Caco-2 (cell line): ENCODE results near the gene GOLGA8G. TPM values are rescaled to one million over a fixed set of nuclear protein-coding genes. Genes with fewer than 3 reads are reported as not detected.
"Not testable (repeated sequence)": the region's sequence is repeated elsewhere in the genome, so short reads cannot be mapped to it uniquely, and the experiment has no call there.

Experiments used
- Bru-seq: library from RNA; stranded (reverse); fragments of 400-500 nt; gene quantifications from one replicate; lab custom pipeline; 2021; lab: Mats Ljungman, UMichigan
- BruChase-seq, 2 experiments: library from RNA; stranded (reverse); fragments of 400-500 nt; gene quantifications; one replicate each; lab custom pipeline; 2021; lab: Mats Ljungman, UMichigan
- BruUV-seq: library from RNA; stranded (reverse); fragments of 400-500 nt; replicated peaks from 2 replicates; lab custom pipeline; 2021; lab: Mats Ljungman, UMichigan
- CTCF ChIA-PET: fragments of 300-600 bp; sonication (Branson Sonifier 250); formaldehyde crosslinking; loops from one replicate; lab custom pipeline; 2022; ENCODE audit warnings: antibody characterized with exemption; lab: Charles Lee
- POLR2A ChIA-PET: fragments of 300-600 bp; sonication (Branson Sonifier 250); formaldehyde crosslinking; loops from one replicate; lab custom pipeline; 2022; ENCODE audit warnings: antibody characterized with exemption; lab: Charles Lee
- DNase-seq, 2 experiments: peaks; one replicate each; pipeline versions ENCODE4 v3.0.0 to v3.0.0-alpha.2; 2020 to 2022
- H3K27me3 ChIP-seq: replicated peaks from 2 replicates; pipeline ENCODE4 v1.6.0; 2011; ENCODE audit warnings: low read length; ENCODE audit not compliant: control insufficient read depth, insufficient read depth
- H3K36me3 ChIP-seq: 2 replicates; pipeline ENCODE4 v1.5.1; 2011; ENCODE audit warnings: low read length; ENCODE audit not compliant: control insufficient read depth, insufficient read depth
- H3K4me1 ChIP-seq: fragments of 250-450 bp; sonication (Bioruptor Pico); 2 replicates; pipeline ENCODE4 v1.5.1; 2020; ENCODE audit warnings: mild to moderate bottlenecking
- H3K4me3 ChIP-seq: 2 replicates; pipeline ENCODE4 v1.5.1; 2011; ENCODE audit warnings: low read depth, mild to moderate bottlenecking, control low read depth, low read length
- H3K9me3 ChIP-seq: fragments of 250-450 bp; sonication (Bioruptor Pico); 2 replicates; pipeline ENCODE4 v1.5.1; 2020; ENCODE audit warnings: mild to moderate bottlenecking, moderate library complexity
- H3K27ac Mint-ChIP-seq: one replicate; pipeline ENCODE4 v1.8.0; 2022; ENCODE audit warnings: mixed read lengths; ENCODE audit not compliant: unreplicated experiment
- H3K27me3 Mint-ChIP-seq: one replicate; pipeline ENCODE4 v1.8.0; 2022; ENCODE audit warnings: mixed read lengths; ENCODE audit not compliant: insufficient read depth, unreplicated experiment
- H3K36me3 Mint-ChIP-seq: one replicate; pipeline ENCODE4 v1.8.0; 2022; ENCODE audit warnings: mild to moderate bottlenecking, mixed read lengths; ENCODE audit not compliant: insufficient read depth, unreplicated experiment
- H3K4me1 Mint-ChIP-seq: one replicate; pipeline ENCODE4 v1.8.0; 2022; ENCODE audit warnings: low read depth, mixed read lengths; ENCODE audit not compliant: unreplicated experiment
- H3K4me3 Mint-ChIP-seq: one replicate; pipeline ENCODE4 v1.8.0; 2022; ENCODE audit warnings: mild to moderate bottlenecking, moderate library complexity, mixed read lengths; ENCODE audit not compliant: unreplicated experiment
- H3K9me3 Mint-ChIP-seq: one replicate; pipeline ENCODE4 v1.8.0; 2022; ENCODE audit warnings: mixed read lengths; ENCODE audit not compliant: unreplicated experiment
- intact Hi-C: fragments of 100-400 bp; cut with micrococcal nuclease; formaldehyde crosslinking; loops from one replicate; pipeline ENCODE4 v1.10.0; 2022; ENCODE audit not compliant: unreplicated experiment
- long read RNA-seq: library from polyadenylated mRNA; stranded (forward); transcript quantifications from one replicate; pipeline ENCODE4 v2.0.0, GENCODE V29; 2022
- total RNA-seq: library from RNA; stranded (reverse); gene quantifications from 2 replicates; pipeline ENCODE4 v1.2.3, GENCODE V29; 2022

The GOLGA8G gene, protein sequence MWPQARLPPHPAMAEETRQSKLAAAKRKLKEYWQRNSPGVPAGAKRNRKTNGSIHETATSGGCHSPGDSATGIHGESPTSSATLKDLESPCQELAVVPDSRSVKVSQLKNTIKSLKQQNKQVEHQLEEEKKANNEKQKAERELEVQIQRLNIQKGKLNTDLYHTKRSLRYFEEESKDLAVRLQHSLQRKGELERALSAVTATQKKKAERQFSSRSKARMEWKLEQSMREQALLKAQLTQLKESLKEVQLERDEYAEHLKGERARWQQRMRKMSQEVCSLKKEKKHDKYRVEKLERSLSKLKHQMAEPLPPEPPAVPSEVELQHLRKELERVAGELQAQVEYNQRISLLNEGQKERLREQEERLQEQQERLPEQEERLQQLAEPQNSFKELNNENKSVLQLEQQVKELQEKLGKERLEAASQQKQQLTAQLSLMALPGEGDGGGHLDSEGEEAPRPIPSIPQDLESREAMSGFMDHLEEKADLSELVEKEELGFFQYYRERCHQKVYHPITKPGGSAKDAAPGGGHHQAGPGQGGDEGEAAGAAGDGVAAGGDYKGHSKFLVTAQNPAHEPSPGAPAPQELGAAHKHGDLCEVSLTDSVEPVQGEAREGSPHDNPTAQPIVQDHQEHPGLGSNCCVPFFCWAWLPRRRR
- total RNA-seq (not detected in 2 replicates), Bru-seq, nascent RNA (not detected), BruChase-seq, experiment 1, labeled RNA remaining after a 2-hour chase (not detected), BruChase-seq, experiment 2, labeled RNA remaining after a 6-hour chase (not detected)
- long read RNA-seq = 0 reads

DNA sequence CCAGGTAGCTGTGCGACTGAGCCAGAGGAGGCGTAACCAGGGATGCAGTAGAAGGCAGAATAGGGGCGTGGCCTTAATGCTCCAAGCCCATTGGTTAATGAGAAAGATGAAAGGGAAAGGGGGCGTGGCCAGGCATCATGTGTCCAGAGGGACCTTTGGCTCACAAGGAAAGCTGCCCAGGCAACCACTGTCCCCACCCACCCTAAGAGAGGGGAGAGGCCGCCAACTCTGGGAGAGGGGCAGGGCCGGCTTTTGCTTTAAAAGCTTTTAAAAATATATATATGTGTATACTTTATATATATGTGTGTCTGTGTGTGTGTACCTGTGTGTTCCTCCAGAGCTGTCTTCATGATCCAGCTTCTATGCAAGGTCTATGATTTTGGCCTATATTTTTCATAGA lies at the start of gene GOLGA8G:
Gene GOLGA8G, minus strand, starts transcription at position 18 of the 400 bp plus-strand sequence. CDS start 62 bp downstream, outside the sequence.
- BruUV-seq = not testable (repeated sequence)

DNA sequence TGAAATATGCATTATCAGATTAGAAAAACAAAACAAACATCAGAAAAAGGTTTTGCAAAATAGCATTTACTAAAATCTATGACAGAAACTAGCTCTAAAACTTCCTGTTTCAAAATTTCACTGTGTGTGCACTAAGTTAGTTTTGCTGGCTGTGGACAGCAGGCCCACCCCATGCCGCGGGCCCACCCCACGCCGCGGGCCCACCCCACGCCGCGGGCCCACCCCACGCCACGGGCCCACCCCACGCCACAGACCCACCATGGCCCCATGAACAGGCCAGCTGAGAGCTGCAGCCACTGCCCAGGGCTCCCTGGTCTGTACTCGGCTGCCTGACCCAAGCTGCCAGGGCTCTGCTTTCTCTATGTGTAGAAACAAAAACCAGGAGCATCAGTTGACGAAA lies 40.6 kb upstream of the GOLGA8G start:
- DNase-seq, H3K36me3 Mint-ChIP-seq, intact Hi-C loops, POLR2A ChIA-PET, BruUV-seq, H3K4me1 ChIP-seq, H3K27me3 ChIP-seq, CTCF ChIA-PET, H3K36me3 ChIP-seq, H3K4me3 Mint-ChIP-seq, H3K27ac Mint-ChIP-seq, H3K9me3 ChIP-seq, H3K9me3 Mint-ChIP-seq, H3K4me3 ChIP-seq, H3K4me1 Mint-ChIP-seq, H3K27me3 Mint-ChIP-seq: not testable (repeated sequence)

More for the DNA sequence above, at the start of gene GOLGA8G:
- H3K9me3 ChIP-seq, H3K4me1 Mint-ChIP-seq, H3K36me3 Mint-ChIP-seq, intact Hi-C loops, H3K27ac Mint-ChIP-seq, H3K36me3 ChIP-seq, H3K27me3 Mint-ChIP-seq, H3K27me3 ChIP-seq, H3K4me3 Mint-ChIP-seq, POLR2A ChIA-PET, CTCF ChIA-PET, H3K9me3 Mint-ChIP-seq, H3K4me3 ChIP-seq, H3K4me1 ChIP-seq: not testable (repeated sequence)
- DNase-seq = peak in 1 of 2 experiments; percentile 13

DNA sequence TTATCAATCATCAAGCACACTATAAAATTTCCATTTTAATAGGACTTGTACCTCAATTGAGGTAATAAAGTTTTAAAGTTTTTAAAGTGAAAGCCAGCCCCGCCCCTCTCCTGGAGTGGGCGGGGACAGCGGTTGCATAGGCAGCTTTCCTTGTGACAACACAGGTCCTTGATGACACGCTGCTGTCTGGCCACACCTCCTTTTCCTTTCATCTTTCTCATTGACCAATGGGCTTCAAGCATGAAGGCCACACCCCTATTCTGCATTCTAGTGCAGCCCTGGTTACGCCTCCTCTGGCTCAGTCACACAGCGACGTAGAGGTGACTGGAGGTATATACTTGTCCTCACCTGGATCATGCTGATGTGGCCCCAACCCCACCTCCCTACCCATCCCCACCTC lies 20.5 kb upstream of the GOLGA8G start, which contains the start of gene GOLGA6L25:
Gene GOLGA6L25, plus strand, starts transcription at position 301 of the 400 bp plus-strand sequence. Its CDS starts 61 bp downstream, at position 362.
- CTCF ChIA-PET, H3K4me1 ChIP-seq, H3K9me3 Mint-ChIP-seq, H3K36me3 ChIP-seq, H3K4me1 Mint-ChIP-seq, H3K36me3 Mint-ChIP-seq, H3K9me3 ChIP-seq, H3K27me3 Mint-ChIP-seq, H3K4me3 Mint-ChIP-seq, BruUV-seq, H3K27me3 ChIP-seq, H3K27ac Mint-ChIP-seq, H3K4me3 ChIP-seq, DNase-seq, POLR2A ChIA-PET, intact Hi-C loops: not testable (repeated sequence)

- H3K27me3 Mint-ChIP-seq, H3K9me3 Mint-ChIP-seq, H3K4me3 Mint-ChIP-seq, H3K4me3 ChIP-seq, H3K36me3 ChIP-seq, H3K36me3 Mint-ChIP-seq, H3K4me1 ChIP-seq, H3K27me3 ChIP-seq, BruUV-seq, DNase-seq, H3K9me3 ChIP-seq, CTCF ChIA-PET, H3K27ac Mint-ChIP-seq, H3K4me1 Mint-ChIP-seq, POLR2A ChIA-PET, intact Hi-C loops: not testable (repeated sequence)
Measured at GRCh38 chr15:28515208-28515607, 17.6 kb downstream of the GOLGA8G start.

DNA sequence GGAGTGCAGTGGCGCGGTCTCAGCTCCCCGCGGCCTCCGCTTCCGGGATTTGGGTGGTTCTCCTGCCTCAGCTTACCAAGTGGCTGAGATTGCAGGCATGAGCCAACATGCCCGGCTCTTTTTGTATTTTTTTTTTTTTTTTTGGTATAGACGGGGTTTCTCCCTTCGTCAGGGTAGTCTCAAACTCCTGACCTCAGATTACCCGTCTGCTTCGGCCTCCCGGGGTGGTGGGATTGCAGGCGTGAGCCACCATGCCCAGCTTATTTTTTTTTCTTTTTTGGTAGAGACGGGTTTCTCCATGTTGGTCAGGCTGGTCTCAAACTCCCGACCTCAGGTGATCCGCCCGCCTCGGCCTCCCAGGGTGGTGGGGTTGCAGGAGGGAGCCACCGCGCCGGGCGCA lies 18.6 kb downstream of the GOLGA8G start:
- not testable (repeated sequence) for H3K4me3 Mint-ChIP-seq

GRCh38 chr15:28508217-28508889 lies 24.4 kb downstream of the GOLGA8G start:
- POLR2A ChIA-PET, intact Hi-C loops, H3K27ac Mint-ChIP-seq, CTCF ChIA-PET, H3K4me1 Mint-ChIP-seq, H3K36me3 Mint-ChIP-seq, H3K27me3 ChIP-seq, H3K4me1 ChIP-seq, H3K36me3 ChIP-seq, H3K4me3 Mint-ChIP-seq, H3K9me3 Mint-ChIP-seq, H3K27me3 Mint-ChIP-seq, H3K4me3 ChIP-seq, DNase-seq, H3K9me3 ChIP-seq, BruUV-seq: not testable (repeated sequence)

More for the DNA sequence above, 18.6 kb downstream of the GOLGA8G start:
- H3K27me3 Mint-ChIP-seq, H3K36me3 ChIP-seq, BruUV-seq, H3K9me3 ChIP-seq, H3K4me3 ChIP-seq, H3K27ac Mint-ChIP-seq, CTCF ChIA-PET, H3K9me3 Mint-ChIP-seq, POLR2A ChIA-PET, H3K27me3 ChIP-seq, intact Hi-C loops, H3K4me1 Mint-ChIP-seq, H3K36me3 Mint-ChIP-seq, H3K4me1 ChIP-seq: not testable (repeated sequence)
- peak in 1 of 2 experiments; percentile 15 for DNase-seq
